ENCODE measurements around the gene EXOSC2.

GRCh38 chr9:130687615-130688014 lies 6.0 kb upstream of the EXOSC2 start:
- TF ChIP-seq, protein P1, sequence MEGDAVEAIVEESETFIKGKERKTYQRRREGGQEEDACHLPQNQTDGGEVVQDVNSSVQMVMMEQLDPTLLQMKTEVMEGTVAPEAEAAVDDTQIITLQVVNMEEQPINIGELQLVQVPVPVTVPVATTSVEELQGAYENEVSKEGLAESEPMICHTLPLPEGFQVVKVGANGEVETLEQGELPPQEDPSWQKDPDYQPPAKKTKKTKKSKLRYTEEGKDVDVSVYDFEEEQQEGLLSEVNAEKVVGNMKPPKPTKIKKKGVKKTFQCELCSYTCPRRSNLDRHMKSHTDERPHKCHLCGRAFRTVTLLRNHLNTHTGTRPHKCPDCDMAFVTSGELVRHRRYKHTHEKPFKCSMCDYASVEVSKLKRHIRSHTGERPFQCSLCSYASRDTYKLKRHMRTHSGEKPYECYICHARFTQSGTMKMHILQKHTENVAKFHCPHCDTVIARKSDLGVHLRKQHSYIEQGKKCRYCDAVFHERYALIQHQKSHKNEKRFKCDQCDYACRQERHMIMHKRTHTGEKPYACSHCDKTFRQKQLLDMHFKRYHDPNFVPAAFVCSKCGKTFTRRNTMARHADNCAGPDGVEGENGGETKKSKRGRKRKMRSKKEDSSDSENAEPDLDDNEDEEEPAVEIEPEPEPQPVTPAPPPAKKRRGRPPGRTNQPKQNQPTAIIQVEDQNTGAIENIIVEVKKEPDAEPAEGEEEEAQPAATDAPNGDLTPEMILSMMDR (conservative IDR thresholded peaks at IDR 0.05 in 1 of 2, IDR thresholded peaks at IDR 0.05 in 1 of 2; ENCODE audit: low read depth in 1 of 2, low read length in 2 of 2), result no peak
- TF ChIP-seq EZH2 (IDR thresholded peaks at IDR 0.05; ENCODE audit: low read length, missing control alignments), result no peak
